Fibroblast of pulmonary artery (primary cell): Measurements from ENCODE around the gene CASP7.

Experiments used
- DNase-seq: peaks from one replicate; pipeline ENCODE4 v3.0.0-alpha.2; 2010; ENCODE audit warnings: low read depth
- H3K4me3 ChIP-seq: replicated peaks from 2 replicates; pipeline ENCODE4 v1.5.1; 2011; ENCODE audit warnings: low read depth, mild to moderate bottlenecking, control low read depth, low read length, moderate library complexity
- TF ChIP-seq, protein P1 (sequence below): IDR thresholded peaks from 2 replicates; pipeline ENCODE4 v1.5.1; 2011; ENCODE audit warnings: mild to moderate bottlenecking, control low read depth, low read length, inconsistent platforms; ENCODE audit errors: missing control alignments

The CASP7 gene

DNA sequence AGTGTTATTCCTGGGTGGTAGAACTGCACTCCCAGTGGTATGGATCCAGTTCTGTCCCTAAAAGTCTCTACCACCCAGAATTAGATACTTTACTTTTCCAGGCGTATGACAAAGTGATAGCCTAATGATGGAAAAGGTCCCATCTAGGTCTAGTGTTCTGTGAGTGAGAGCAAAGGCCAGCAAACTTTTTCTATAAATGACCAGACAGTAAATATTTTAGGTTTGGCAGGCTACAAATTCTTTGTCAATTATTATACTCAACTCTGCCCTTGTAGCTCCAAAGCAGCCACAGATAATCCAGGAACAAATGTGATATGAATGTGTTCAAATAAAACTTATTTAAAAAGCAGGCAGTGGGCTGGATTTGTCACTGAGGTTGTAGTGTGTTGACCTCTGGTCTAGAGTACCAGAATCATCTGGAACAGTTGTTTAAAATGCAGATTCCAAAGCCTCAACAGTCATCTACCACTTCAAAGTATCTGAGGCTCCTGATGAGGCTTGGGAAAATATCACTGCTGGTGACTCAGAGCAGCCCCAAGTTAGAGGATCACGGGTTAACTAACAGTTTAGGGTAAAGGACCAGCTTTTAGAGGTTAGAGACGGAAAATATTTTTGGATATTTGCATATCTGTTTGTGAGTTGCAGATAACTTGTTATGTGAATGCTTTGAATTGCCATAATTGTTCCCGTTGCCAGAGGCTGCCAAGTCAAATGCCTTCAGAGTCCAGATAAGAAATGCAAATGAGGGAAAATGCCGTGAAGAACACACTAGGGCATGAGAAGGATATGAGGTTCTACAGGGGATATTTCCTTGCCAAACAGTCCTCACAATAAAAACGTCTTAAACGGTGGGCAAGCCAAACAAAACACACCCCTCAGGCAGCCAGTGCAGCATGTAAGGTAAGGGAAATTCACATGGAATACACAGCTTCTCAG, 35.3 kb upstream of the CASP7 start:
- TF ChIP-seq, protein P1, sequence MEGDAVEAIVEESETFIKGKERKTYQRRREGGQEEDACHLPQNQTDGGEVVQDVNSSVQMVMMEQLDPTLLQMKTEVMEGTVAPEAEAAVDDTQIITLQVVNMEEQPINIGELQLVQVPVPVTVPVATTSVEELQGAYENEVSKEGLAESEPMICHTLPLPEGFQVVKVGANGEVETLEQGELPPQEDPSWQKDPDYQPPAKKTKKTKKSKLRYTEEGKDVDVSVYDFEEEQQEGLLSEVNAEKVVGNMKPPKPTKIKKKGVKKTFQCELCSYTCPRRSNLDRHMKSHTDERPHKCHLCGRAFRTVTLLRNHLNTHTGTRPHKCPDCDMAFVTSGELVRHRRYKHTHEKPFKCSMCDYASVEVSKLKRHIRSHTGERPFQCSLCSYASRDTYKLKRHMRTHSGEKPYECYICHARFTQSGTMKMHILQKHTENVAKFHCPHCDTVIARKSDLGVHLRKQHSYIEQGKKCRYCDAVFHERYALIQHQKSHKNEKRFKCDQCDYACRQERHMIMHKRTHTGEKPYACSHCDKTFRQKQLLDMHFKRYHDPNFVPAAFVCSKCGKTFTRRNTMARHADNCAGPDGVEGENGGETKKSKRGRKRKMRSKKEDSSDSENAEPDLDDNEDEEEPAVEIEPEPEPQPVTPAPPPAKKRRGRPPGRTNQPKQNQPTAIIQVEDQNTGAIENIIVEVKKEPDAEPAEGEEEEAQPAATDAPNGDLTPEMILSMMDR: no peak
- H3K4me3 ChIP-seq: no peak overlapping the region
- DNase-seq: peak; percentile 21

DNA sequence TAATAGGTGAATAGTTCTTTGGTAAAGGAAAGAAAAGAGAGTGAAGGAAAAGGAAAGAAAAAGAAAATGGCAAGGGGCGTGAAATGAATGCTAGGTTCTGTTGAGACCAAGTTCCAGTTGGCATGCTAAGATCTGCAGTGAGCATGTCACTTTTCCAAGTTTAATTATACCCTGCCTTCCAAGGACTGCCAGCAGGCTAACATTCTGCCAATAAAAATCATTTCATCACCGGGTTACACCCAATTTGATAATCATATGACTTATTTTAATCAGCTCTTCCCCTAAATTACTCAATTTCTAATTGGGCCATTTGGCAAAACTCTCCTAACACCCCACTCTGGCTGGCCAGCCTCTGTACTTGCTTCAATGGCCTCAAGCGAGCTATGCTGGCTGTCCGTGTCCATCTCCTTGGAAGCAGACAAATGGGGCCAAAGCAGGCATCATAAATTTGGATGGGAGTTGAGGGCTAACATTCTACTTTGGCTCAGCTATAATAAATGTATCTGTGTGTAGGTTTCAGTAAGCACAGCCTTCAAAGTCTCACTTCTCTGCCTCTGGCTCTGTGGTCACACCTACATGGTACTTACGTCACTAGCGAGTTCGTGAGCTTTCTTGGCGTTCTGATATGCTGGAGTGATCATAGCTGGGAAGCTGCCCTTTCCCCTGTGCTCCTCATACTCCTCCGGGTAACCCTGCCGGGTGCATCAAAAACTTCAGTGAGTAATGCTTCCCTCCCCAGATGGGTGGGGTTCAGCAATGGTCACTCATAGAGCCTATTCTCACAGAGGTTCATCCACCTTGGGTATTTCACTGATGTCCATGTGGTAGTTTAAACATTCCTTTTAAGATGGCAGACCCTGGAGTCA, 33.1 kb upstream of the CASP7 start:
- DNase-seq: no peak
- TF ChIP-seq, protein P1: no peak
- no peak overlapping the region for H3K4me3 ChIP-seq

DNA sequence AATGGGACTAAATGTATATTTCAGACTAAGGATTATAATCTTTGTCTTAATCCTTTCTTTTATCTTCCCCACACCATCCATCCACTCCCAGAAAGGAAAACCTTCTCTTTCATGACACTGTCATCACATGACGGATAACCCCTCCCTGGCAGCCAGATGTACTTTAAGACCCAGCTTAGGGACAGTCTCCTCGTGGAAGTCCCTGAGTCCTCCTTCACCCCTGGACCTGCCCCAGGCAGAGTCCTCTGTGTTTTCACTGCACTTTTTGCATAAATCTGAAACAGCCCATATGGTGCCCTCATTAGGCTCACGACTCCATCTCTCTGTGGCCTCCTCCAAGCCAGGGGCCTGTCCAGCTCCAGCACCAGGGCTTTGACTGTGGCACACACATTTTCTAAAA, 31.9 kb upstream of the CASP7 start:
- TF ChIP-seq, protein P1: no peak
- H3K4me3 ChIP-seq: no peak overlapping the region
- DNase-seq: no peak

- DNase-seq: no peak
- no peak overlapping the region for H3K4me3 ChIP-seq
- TF ChIP-seq, protein P1: no peak
Measured at GRCh38 chr10:113648478-113648877, 31.2 kb upstream of the CASP7 start.

- H3K4me3 ChIP-seq: no peak overlapping the region
- TF ChIP-seq, protein P1: no peak
- no peak for DNase-seq
Measured at GRCh38 chr10:113650172-113650571, 29.5 kb upstream of the CASP7 start.

DNA sequence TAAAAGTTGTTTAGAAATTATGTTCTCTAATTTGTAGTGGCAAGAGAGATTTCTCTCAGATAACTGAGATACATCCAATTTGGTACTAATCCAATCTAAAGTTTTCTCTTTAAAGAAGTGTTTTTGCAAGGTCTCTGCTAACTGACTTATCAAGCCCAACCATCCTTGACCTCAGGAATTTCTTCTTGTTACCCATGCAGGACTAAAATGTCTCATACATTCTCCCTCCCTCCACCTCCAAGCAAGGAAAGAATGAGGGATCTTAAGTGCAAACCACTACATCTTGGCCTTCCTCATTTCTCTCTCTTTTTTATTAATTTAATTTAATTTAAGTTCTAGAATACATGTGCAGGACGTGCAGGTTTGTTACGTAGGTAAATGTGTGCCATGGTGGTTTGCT, 28.7 kb upstream of the CASP7 start:
- TF ChIP-seq, protein P1: no peak
- DNase-seq: no peak
- no peak overlapping the region for H3K4me3 ChIP-seq
